Measurements from ENCODE around the gene SPRY1.

SPRY1 gene

DNA sequence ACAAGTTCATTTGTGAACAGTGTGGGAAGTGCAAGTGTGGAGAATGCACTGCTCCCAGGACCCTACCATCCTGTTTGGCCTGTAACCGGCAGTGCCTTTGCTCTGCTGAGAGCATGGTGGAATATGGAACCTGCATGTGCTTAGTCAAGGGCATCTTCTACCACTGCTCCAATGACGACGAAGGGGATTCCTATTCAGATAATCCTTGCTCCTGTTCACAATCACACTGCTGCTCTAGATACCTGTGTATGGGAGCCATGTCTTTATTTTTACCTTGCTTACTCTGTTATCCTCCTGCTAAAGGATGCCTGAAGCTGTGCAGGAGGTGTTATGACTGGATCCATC lies 5.5 kb downstream of the SPRY1 start:
- TF ChIP-seq Cebpa-rat (IDR thresholded peaks at IDR 0.05), result no peak
- Histone ChIP-seq H3K36me3 (peaks cover 0 to 30% (median 19%) of the 10 kb centered on the region in 11 experiments; a peak in 17 of 22 replicates), H4K20me1 (peaks cover 0 to 8% (median 0%) of the 10 kb centered on the region in 11 experiments; a peak in 3 of 22 replicates), H3K4me2 (no peak overlapping the region), H3K27ac (no peak overlapping the region), H3K4me1 (peaks cover 0 to 36% (median 20%) of the 10 kb centered on the region in 10 experiments; a peak in 16 of 20 replicates), H3K4me3 (no peak overlapping the region), H3K9me3 (replicated peaks in 1 of 11) (no peaks in the 10 kb centered on the region), H3K27me3 (peaks cover 33 to 62% (median 39%) of the 10 kb centered on the region in 11 experiments), H3K9ac (no peak overlapping the region)

GRCh38 chr4:123403080-123403604 lies 6.5 kb downstream of the SPRY1 start:
- Histone ChIP-seq H3K27me3 (peaks cover 22 to 51% (median 29%) of the 10 kb centered on the region in 11 experiments), H3K27ac (no peak overlapping the region), H3K9ac (no peak overlapping the region), H3K9me3 (replicated peaks in 1 of 11) (no peaks in the 10 kb centered on the region), H3K36me3 (peaks cover 0 to 30% (median 19%) of the 10 kb centered on the region in 11 experiments; a peak in 17 of 22 replicates), H3K4me2 (no peak overlapping the region), H4K20me1 (peaks cover 0 to 3% (median 0%) of the 10 kb centered on the region in 11 experiments; a peak in 2 of 22 replicates), H3K4me1 (peaks cover 0 to 26% (median 13%) of the 10 kb centered on the region in 10 experiments; a peak in 12 of 20 replicates), H3K4me3 (no peak overlapping the region)
- no peak for TF ChIP-seq Cebpa-rat (IDR thresholded peaks at IDR 0.05)

DNA sequence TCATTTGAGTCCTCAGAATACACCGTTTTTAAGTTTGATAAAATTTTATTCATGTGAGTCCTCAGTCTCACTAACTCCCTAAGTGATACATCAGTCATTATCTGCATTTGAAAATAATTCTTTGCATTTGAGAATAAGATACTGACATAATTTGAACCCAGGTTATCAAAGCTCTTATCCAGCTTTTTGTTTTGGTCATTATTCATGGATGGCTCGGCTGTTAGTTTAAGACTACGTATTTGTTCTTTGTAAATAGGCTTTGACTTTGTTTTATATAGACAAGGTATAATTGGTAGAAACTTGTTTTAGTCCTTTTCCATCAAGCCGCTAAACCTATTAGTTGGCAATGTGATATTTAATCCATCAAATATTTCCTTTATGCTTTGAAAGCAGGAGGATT lies 7.9 kb downstream of the SPRY1 start:
- TF ChIP-seq Cebpa-rat (IDR thresholded peaks at IDR 0.05), result no peak
- Histone ChIP-seq H3K27ac (no peak overlapping the region), H4K20me1 (peaks cover 0 to 3% (median 0%) of the 10 kb centered on the region in 11 experiments; a peak in 2 of 22 replicates), H3K4me3 (no peak overlapping the region), H3K27me3 (peaks cover 8 to 37% (median 15%) of the 10 kb centered on the region in 11 experiments; a peak in 20 of 22 replicates), H3K4me1 (peaks cover 0 to 24% (median 11%) of the 10 kb centered on the region in 10 experiments; a peak in 11 of 20 replicates), H3K9me3 (replicated peaks in 1 of 11) (no peaks in the 10 kb centered on the region), H3K36me3 (peaks cover 0 to 30% (median 19%) of the 10 kb centered on the region in 11 experiments; a peak in 17 of 22 replicates), H3K9ac (no peak overlapping the region), H3K4me2 (no peak overlapping the region)

DNA sequence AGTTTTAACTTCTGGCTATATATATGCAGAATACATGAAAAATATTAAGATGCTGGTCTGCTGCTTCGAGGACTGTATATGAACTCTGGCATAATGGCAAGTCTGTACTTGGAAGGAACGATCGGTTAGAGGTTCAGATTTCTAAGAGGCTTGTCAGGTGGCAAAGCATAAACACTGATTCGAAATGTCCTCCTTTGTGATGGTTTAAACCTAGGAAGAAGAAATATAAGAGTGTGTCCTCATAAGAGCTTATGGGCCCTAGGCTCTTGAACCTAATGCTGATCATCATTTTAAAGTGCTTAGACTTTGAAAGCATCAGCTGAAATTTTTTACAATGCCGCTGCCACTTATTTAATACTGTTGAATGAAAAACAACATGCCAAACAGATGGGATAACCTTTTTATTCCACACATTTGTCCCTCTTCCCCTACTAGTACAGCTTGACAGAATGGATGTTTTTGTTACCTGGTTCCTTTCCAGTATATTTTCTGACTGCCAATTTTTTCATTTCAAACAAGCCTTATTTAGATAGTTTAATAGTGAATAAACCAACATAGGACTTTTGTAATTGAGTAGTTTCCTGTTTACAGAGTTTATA lies 8.8 kb downstream of the SPRY1 start:
- no peak overlapping the region for H3K9ac ChIP-seq
- peaks cover under 1 to 29% (median 7%) of the 10 kb centered on the region in 11 experiments; a peak in 18 of 22 replicates for H3K27me3 ChIP-seq
- H3K9me3 ChIP-seq (replicated peaks in 1 of 11), result no peaks in the 10 kb centered on the region
- TF ChIP-seq Cebpa-rat (IDR thresholded peaks at IDR 0.05), result no peak
- no peak overlapping the region for H3K4me2 ChIP-seq
- no peak overlapping the region for H3K27ac ChIP-seq
- H3K36me3 ChIP-seq, result peaks cover 0 to 30% (median 19%) of the 10 kb centered on the region in 11 experiments; a peak in 17 of 22 replicates
- peaks cover 0 to 15% (median 3%) of the 10 kb centered on the region in 10 experiments; a peak in 8 of 20 replicates for H3K4me1 ChIP-seq
- peaks cover 0 to 3% (median 0%) of the 10 kb centered on the region in 11 experiments; a peak in 2 of 22 replicates for H4K20me1 ChIP-seq
- H3K4me3 ChIP-seq, result no peak overlapping the region

DNA sequence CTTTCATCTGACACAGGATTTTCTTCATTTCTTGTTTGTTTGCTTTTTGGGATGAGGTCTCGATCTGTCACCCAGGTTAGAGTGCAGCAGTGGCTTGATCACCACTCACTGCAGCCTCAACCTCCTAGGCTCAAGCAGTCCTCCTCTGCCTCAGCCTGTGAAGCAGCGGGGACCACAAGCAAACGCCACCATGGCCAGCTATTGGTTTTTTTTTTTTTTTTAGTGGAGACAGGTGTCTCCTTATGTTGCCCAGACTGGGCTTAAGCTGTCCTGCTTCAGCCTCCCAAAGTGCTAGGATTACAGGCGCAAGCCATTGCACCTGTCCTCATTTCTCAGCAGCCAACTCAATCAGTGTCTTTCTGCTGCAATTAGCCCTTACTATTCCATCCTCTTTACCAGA lies 10.3 kb downstream of the SPRY1 start:
- Histone ChIP-seq H3K4me2 (no peak overlapping the region), H3K36me3 (peaks cover 0 to 27% (median 14%) of the 10 kb centered on the region in 11 experiments; a peak in 17 of 22 replicates), H4K20me1 (no peaks in the 10 kb centered on the region; a peak in 2 of 22 replicates), H3K4me1 (peaks cover 0 to 24% (median 5%) of the 10 kb centered on the region in 10 experiments; a peak in 17 of 20 replicates), H3K27ac (no peak overlapping the region), H3K4me3 (no peak overlapping the region), H3K9me3 (replicated peaks in 1 of 11) (no peaks in the 10 kb centered on the region), H3K27me3 (peaks cover 0 to 14% (median 0%) of the 10 kb centered on the region in 11 experiments; a peak in 4 of 22 replicates), H3K9ac (no peak overlapping the region)
- no peak for TF ChIP-seq Cebpa-rat (IDR thresholded peaks at IDR 0.05)

- Histone ChIP-seq H3K4me1 (peaks cover 0 to 40% (median 22%) of the 10 kb centered on the region in 10 experiments; a peak in 17 of 20 replicates), H3K36me3 (peaks cover 0 to 12% (median 0%) of the 10 kb centered on the region in 11 experiments; a peak in 3 of 22 replicates), H3K9ac (no peak overlapping the region), H3K9me3 (replicated peaks in 1 of 11) (0 out of 22 replicates have a peak, but pooled peaks cover 0 to under 1% (median 0%) of the 10 kb centered on the region in 11 experiments), H4K20me1 (no peaks in the 10 kb centered on the region), H3K4me2 (peak overlapping the region in 2 of 11 experiments; percentile 8 to 11; a peak in 2 of 22 replicates), H3K27ac (no peak overlapping the region), H3K4me3 (no peak overlapping the region), H3K27me3 (peaks cover 0 to 15% (median 0%) of the 10 kb centered on the region in 11 experiments; a peak in 3 of 22 replicates)
- no peak for TF ChIP-seq Cebpa-rat (IDR thresholded peaks at IDR 0.05)
Measured at GRCh38 chr4:123408471-123409084, 12.0 kb downstream of the SPRY1 start.

DNA sequence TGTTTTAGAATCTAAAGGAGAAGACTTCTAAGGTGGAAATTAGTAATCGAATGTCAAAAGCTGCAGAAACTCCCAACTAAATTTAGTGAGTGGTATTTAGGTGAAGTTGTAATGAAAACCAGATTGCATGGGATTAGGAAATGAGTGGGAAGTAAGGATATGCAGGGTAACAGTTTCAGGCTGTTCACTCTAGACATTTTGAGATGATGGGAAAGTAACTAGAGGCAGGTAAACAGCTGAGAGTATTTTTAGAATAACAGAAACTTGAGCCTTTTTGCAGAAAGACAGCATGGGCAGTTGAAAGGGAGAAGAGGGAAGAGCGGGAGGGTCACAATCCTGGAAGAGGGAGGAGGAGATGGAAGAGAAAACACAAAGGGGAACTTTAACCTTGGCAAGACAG lies 12.7 kb downstream of the SPRY1 start:
- Histone ChIP-seq H4K20me1 (no peaks in the 10 kb centered on the region), H3K4me1 (peaks cover 0 to 45% (median 27%) of the 10 kb centered on the region in 10 experiments; a peak in 17 of 20 replicates), H3K27me3 (peaks cover 0 to 15% (median 0%) of the 10 kb centered on the region in 11 experiments; a peak in 3 of 22 replicates), H3K27ac (no peak overlapping the region), H3K9me3 (replicated peaks in 1 of 11) (peaks cover 0 to 8% (median 0%) of the 10 kb centered on the region in 11 experiments; a peak in 5 of 22 replicates), H3K4me2 (peak overlapping the region in 1 of 11 experiments; percentile 11; a peak in 1 of 22 replicates), H3K9ac (no peak overlapping the region), H3K36me3 (peaks cover 0 to 4% (median 0%) of the 10 kb centered on the region in 11 experiments; a peak in 2 of 22 replicates), H3K4me3 (no peak overlapping the region)
- no peak for TF ChIP-seq Cebpa-rat (IDR thresholded peaks at IDR 0.05)

- no peak overlapping the region for H3K4me3 ChIP-seq
- H4K20me1 ChIP-seq, result no peaks in the 10 kb centered on the region
- H3K9me3 ChIP-seq (replicated peaks in 1 of 11), result peaks cover 0 to 13% (median 0%) of the 10 kb centered on the region in 11 experiments; a peak in 5 of 22 replicates
- no peak for TF ChIP-seq Cebpa-rat (IDR thresholded peaks at IDR 0.05)
- H3K9ac ChIP-seq, result no peak overlapping the region
- H3K27me3 ChIP-seq, result peaks cover 0 to 11% (median 0%) of the 10 kb centered on the region in 11 experiments; a peak in 3 of 22 replicates
- H3K4me1 ChIP-seq, result peaks cover 11 to 61% (median 45%) of the 10 kb centered on the region in 10 experiments
- H3K27ac ChIP-seq, result no peak overlapping the region; a peak in 1 of 22 replicates
- H3K36me3 ChIP-seq, result no peaks in the 10 kb centered on the region
- H3K4me2 ChIP-seq, result peak overlapping the region in 6 of 11 experiments; percentile 11 to 61 (median 49); a peak in 9 of 22 replicates
Measured at GRCh38 chr4:123411514-123411913, 14.9 kb downstream of the SPRY1 start.

Measured in BLaER1 treated with 17β-estradiol and CSF1 and Interleukin-3, amounts not matched to agents 10 nM and 100 nM (cell line).